ENCODE data around the gene SH3BP5. TPM values are rescaled to one million over a fixed set of nuclear protein-coding genes. Genes with fewer than 3 reads are reported as not detected.

Gene SH3BP5
- polyA plus RNA-seq, 1 of the 3 experiments (the other 2 are of a cell fraction), result 29.5 TPM

DNA sequence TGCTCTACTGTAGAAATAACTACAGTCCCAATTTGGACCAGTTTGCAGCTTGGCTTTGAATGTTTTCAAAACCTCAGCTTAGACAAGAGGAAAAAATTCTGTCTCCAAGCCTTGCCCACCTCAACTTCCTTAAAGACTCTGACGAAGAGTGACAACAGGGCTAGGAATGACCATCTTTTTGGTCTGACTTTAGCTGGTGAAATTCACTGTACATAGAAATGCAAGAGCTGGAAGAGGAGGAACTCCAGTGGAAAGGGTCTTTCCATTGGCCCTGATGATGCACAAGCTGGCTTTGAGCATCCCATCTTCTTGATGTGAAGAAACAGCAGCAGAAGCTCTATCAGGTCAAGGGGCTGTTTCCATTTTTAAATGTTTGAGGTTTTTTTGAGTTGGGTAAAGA lies 22.7 kb upstream of the SH3BP5 start:
- Histone ChIP-seq H3K4me2 (no peak overlapping the region), H3F3A (replicated peaks; ENCODE audit: insufficient read depth) (peaks cover 3% of the 10 kb centered on the region), H3K9ac (no peak overlapping the region), H3K27me3 (ENCODE audit: insufficient read depth) (no peaks in the 10 kb centered on the region), H3K9me3 (no peaks in the 10 kb centered on the region), H3K27ac (ENCODE audit: low read depth in 2 of 2, low read length in 1 of 2) (no peak overlapping the region), H4K20me1 (ENCODE audit: insufficient read depth) (no peaks in the 10 kb centered on the region), H3K79me2 (ENCODE audit: insufficient read depth) (no peaks in the 10 kb centered on the region), H3K9me2 (no peaks in the 10 kb centered on the region), H3K4me1 (ENCODE audit: control insufficient read depth in 1 of 2, insufficient read depth in 2 of 2, low read depth in 1 of 2, low read length in 1 of 2) (no peaks in the 10 kb centered on the region), H2AFZ (ENCODE audit: low read depth) (no peak overlapping the region), H3K4me3 (ENCODE audit: low read depth in 2 of 2, low read length in 1 of 2) (no peak overlapping the region), H3K36me3 (replicated peaks in 1 of 2; ENCODE audit: control insufficient read depth in 1 of 2, insufficient read depth in 2 of 2, low read length in 1 of 2) (no peaks in the 10 kb centered on the region)
- ChIA-PET CTCF (interaction anchor here (0.9 to 1.6 kb wide), 3 partner anchors 22 to 87 kb away, joined by 3 to 5 read pairs (median 3); partner anchors contain the start of gene SH3BP5), POLR2A (no interaction called here)
- WGBS (ENCODE audit: low lambda C conversion rate), result 87% methylated on average over 1 of the region's 1 CpG
- TF ChIP-seq EZH2phosphoT487 (IDR thresholded peaks at IDR 0.05; ENCODE audit: borderline replicate concordance, low read depth), result no peak
- TF ChIP-seq, protein P1, sequence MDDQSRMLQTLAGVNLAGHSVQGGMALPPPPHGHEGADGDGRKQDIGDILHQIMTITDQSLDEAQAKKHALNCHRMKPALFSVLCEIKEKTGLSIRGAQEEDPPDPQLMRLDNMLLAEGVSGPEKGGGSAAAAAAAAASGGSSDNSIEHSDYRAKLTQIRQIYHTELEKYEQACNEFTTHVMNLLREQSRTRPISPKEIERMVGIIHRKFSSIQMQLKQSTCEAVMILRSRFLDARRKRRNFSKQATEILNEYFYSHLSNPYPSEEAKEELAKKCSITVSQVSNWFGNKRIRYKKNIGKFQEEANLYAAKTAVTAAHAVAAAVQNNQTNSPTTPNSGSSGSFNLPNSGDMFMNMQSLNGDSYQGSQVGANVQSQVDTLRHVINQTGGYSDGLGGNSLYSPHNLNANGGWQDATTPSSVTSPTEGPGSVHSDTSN (IDR thresholded peaks at IDR 0.05), result no peak
- TF ChIP-seq, protein P2, sequence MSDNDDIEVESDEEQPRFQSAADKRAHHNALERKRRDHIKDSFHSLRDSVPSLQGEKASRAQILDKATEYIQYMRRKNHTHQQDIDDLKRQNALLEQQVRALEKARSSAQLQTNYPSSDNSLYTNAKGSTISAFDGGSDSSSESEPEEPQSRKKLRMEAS (IDR thresholded peaks at IDR 0.05; ENCODE audit: low read depth), result no peak
- TF ChIP-seq, protein P3, sequence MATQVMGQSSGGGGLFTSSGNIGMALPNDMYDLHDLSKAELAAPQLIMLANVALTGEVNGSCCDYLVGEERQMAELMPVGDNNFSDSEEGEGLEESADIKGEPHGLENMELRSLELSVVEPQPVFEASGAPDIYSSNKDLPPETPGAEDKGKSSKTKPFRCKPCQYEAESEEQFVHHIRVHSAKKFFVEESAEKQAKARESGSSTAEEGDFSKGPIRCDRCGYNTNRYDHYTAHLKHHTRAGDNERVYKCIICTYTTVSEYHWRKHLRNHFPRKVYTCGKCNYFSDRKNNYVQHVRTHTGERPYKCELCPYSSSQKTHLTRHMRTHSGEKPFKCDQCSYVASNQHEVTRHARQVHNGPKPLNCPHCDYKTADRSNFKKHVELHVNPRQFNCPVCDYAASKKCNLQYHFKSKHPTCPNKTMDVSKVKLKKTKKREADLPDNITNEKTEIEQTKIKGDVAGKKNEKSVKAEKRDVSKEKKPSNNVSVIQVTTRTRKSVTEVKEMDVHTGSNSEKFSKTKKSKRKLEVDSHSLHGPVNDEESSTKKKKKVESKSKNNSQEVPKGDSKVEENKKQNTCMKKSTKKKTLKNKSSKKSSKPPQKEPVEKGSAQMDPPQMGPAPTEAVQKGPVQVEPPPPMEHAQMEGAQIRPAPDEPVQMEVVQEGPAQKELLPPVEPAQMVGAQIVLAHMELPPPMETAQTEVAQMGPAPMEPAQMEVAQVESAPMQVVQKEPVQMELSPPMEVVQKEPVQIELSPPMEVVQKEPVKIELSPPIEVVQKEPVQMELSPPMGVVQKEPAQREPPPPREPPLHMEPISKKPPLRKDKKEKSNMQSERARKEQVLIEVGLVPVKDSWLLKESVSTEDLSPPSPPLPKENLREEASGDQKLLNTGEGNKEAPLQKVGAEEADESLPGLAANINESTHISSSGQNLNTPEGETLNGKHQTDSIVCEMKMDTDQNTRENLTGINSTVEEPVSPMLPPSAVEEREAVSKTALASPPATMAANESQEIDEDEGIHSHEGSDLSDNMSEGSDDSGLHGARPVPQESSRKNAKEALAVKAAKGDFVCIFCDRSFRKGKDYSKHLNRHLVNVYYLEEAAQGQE (IDR thresholded peaks at IDR 0.05; ENCODE audit: low read depth, low read length), result no peak
- no peak for TF ChIP-seq TCF12 (IDR thresholded peaks at IDR 0.05)
- TF ChIP-seq NFIC (IDR thresholded peaks at IDR 0.05; ENCODE audit: borderline replicate concordance), result no peak
- TF ChIP-seq NRF1 (IDR thresholded peaks at IDR 0.05; ENCODE audit: low read depth, low read length), result no peak
- no peak for TF ChIP-seq TAF1 (IDR thresholded peaks at IDR 0.05; ENCODE audit: borderline replicate concordance, low read depth, low read length)
- no peak for TF ChIP-seq RFX5 (IDR thresholded peaks at IDR 0.05; ENCODE audit: low read length)
- TF ChIP-seq RCOR1 (IDR thresholded peaks at IDR 0.05; ENCODE audit: low read length), result no peak
- no peak for TF ChIP-seq YY1 (IDR thresholded peaks at IDR 0.05; ENCODE audit: low read depth)
- no peak for DNase-seq

DNA sequence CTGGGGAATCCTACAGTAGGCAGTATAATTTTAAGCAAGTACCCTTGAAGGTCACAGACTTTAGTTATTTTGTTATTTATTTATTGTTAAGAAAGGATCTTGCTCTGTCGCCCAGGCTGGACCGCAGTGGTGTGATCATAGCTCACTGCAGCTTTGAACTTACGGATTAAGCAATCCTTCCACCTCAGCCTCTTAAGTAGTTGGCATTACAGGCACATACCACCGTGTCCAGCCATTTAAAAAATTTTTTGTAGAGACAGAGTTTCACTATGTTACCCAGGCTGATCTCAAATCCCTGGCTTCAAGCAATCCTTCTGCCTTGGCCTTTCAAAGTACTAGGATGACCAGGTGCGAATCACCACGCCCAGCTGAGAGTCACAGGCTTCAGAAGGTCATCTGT lies 22.1 kb upstream of the SH3BP5 start:
- CTCF ChIA-PET, result interaction anchor here (0.9 to 1.6 kb wide), 3 partner anchors 22 to 86 kb away, joined by 3 to 5 read pairs (median 3); partner anchors contain the start of gene SH3BP5

More for the DNA sequence above, 22.1 kb upstream of the SH3BP5 start:
- DNase-seq, result no peak
- Histone ChIP-seq H3K27ac (ENCODE audit: low read depth in 2 of 2, low read length in 1 of 2) (no peak overlapping the region), H3K27me3 (ENCODE audit: insufficient read depth) (no peaks in the 10 kb centered on the region), H3K36me3 (replicated peaks in 1 of 2; ENCODE audit: control insufficient read depth in 1 of 2, insufficient read depth in 2 of 2, low read length in 1 of 2) (no peaks in the 10 kb centered on the region), H3K9me3 (no peaks in the 10 kb centered on the region), H3K79me2 (ENCODE audit: insufficient read depth) (no peaks in the 10 kb centered on the region), H3K9ac (no peak overlapping the region), H3K4me1 (ENCODE audit: control insufficient read depth in 1 of 2, insufficient read depth in 2 of 2, low read depth in 1 of 2, low read length in 1 of 2) (no peaks in the 10 kb centered on the region), H3K4me2 (no peak overlapping the region), H3K4me3 (ENCODE audit: low read depth in 2 of 2, low read length in 1 of 2) (no peak overlapping the region), H2AFZ (ENCODE audit: low read depth) (no peak overlapping the region), H3F3A (replicated peaks; ENCODE audit: insufficient read depth) (no peaks in the 10 kb centered on the region), H3K9me2 (no peaks in the 10 kb centered on the region), H4K20me1 (ENCODE audit: insufficient read depth) (no peaks in the 10 kb centered on the region)
- TF ChIP-seq RCOR1 (IDR thresholded peaks at IDR 0.05; ENCODE audit: low read length) (no peak), GATA2 (CRISPR knock-in tag; IDR thresholded peaks at IDR 0.05) (no peak), FOXM1 (IDR thresholded peaks at IDR 0.05; ENCODE audit: low read depth) (no peak), NRF1 (IDR thresholded peaks at IDR 0.05; ENCODE audit: low read depth, low read length) (no peak), TAF1 (IDR thresholded peaks at IDR 0.05; ENCODE audit: borderline replicate concordance, low read depth, low read length) (no peak), TEAD4 (IDR thresholded peaks at IDR 0.05; ENCODE audit: borderline replicate concordance, insufficient read depth) (no peak), NFIC (IDR thresholded peaks at IDR 0.05; ENCODE audit: borderline replicate concordance) (no peak), POLR2AphosphoS5 (IDR thresholded peaks at IDR 0.05; ENCODE audit: low read depth, low read length) (no peak), RXRA (IDR thresholded peaks at IDR 0.05; ENCODE audit: borderline replicate concordance, low read depth) (no peak)
- TF ChIP-seq, protein P4, sequence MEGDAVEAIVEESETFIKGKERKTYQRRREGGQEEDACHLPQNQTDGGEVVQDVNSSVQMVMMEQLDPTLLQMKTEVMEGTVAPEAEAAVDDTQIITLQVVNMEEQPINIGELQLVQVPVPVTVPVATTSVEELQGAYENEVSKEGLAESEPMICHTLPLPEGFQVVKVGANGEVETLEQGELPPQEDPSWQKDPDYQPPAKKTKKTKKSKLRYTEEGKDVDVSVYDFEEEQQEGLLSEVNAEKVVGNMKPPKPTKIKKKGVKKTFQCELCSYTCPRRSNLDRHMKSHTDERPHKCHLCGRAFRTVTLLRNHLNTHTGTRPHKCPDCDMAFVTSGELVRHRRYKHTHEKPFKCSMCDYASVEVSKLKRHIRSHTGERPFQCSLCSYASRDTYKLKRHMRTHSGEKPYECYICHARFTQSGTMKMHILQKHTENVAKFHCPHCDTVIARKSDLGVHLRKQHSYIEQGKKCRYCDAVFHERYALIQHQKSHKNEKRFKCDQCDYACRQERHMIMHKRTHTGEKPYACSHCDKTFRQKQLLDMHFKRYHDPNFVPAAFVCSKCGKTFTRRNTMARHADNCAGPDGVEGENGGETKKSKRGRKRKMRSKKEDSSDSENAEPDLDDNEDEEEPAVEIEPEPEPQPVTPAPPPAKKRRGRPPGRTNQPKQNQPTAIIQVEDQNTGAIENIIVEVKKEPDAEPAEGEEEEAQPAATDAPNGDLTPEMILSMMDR (IDR thresholded peaks at IDR 0.05), result no peak
- WGBS (ENCODE audit: low lambda C conversion rate), result 88% methylated on average over 6 of the region's 6 CpGs
- POLR2A ChIA-PET, result no interaction called here
